ENCODE data around the gene STK35. TPM values are rescaled to one million over a fixed set of nuclear protein-coding genes. Genes with fewer than 3 reads are reported as not detected.

The STK35 gene
- 10 to 100 TPM; 15.6 to 20.3 (median 17.9) TPM for total RNA-seq

- WGBS, 2 donors = 1 to 2% methylated on average over 21 to 30 of the region's 32 CpGs
- no peaks in the 10 kb centered on the region for H3K27me3 ChIP-seq
- TF ChIP-seq CTCF (IDR thresholded peaks at IDR 0.05) (no peak), POLR2A (IDR thresholded peaks at IDR 0.05) (no peak)
- H3K4me3 ChIP-seq (replicated peaks in 1 of 3) = peak within 1 kb of the TSS; percentile 90 to 95 (median 94)
- H3K9me3 ChIP-seq = no peaks in the 10 kb centered on the region
- H3K4me1 ChIP-seq = peaks cover 27 to 28% of the 10 kb centered on the region in 2 donors
- no peaks in the 10 kb centered on the region for H3K36me3 ChIP-seq
- H3K27ac ChIP-seq = peak within 1 kb of the TSS; percentile 97 to 100 (median 100)
- intact Hi-C loops (cut with DNase I) = loop anchor here (10.0 kb wide), 1 partner anchor 136 kb away; no protein-coding TSS in a partner anchor
- peak; percentile 87 to 88 for DNase-seq
These were observed at the start of gene STK35 for GRCh38 chr20:2101057-2101864. Gene STK35, plus strand, starts transcription at chr20:2101827. Its CDS starts 55 bp downstream, at chr20:2101882.

DNA sequence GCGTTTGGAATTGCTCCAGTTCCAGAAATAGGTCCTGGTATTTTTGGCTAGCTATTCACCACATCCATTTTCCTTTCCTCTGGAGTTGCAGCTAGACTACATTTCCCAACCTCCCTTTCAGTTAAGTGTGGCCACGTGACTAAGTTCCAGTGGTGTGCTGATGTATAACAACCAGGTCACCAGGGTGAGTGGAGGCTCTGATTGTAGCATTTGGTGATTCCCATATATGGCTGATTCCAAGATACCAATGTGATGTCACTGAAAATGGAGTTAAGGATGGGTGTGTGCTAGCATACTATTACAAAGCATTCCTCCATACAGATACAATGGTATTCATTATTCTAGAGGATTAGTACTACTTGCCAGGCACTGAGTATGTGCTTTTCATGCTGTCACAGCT is 49.7 kb upstream of the STK35 start:
- Histone ChIP-seq H3K4me1 (no peaks in the 10 kb centered on the region), H3K4me3 (replicated peaks in 1 of 3) (no peak overlapping the region), H3K9me3 (no peaks in the 10 kb centered on the region), H3K36me3 (no peaks in the 10 kb centered on the region), H3K27me3 (no peaks in the 10 kb centered on the region), H3K27ac (no peak overlapping the region)
- DNase-seq = no peak
- intact Hi-C loops (cut with DNase I) = no loop called here
- no peak for TF ChIP-seq POLR2A (IDR thresholded peaks at IDR 0.05)
- TF ChIP-seq CTCF (IDR thresholded peaks at IDR 0.05) = no peak
- 50 to 62% methylated on average over 2 of the region's 2 CpGs for WGBS, 2 donors

- 60 to 75% methylated on average over 1 of the region's 1 CpG for WGBS, 2 donors
- Histone ChIP-seq H3K36me3 (no peaks in the 10 kb centered on the region), H3K4me1 (no peaks in the 10 kb centered on the region), H3K9me3 (no peaks in the 10 kb centered on the region), H3K27ac (no peak overlapping the region), H3K27me3 (no peaks in the 10 kb centered on the region), H3K4me3 (replicated peaks in 1 of 3) (no peak overlapping the region)
- no peak for TF ChIP-seq CTCF (IDR thresholded peaks at IDR 0.05)
- no peak for TF ChIP-seq POLR2A (IDR thresholded peaks at IDR 0.05)
- DNase-seq = no peak
- intact Hi-C loops (cut with DNase I) = no loop called here
These were observed 48.9 kb upstream of the STK35 start for GRCh38 chr20:2052741-2053140.

DNA sequence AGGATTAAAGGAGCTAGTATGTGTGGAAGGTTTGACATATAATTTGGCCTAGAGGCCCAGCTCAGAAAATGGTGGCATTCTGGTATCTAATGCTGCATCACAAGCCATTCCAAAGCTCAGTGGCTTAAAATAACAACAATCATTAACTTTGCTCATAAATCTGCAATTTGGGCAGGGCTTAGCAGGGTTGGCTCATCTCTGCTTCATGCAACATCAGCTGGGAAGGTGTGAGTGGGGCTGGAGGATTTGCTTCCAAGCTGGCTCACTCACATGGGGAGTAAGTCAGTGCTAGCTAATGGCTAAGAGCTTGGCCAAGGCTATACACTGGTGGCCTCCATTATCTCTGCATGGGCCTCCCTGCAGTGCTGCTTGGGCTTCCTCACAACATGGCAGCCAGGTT is 48.0 kb upstream of the STK35 start:
- no peak overlapping the region for H3K4me3 ChIP-seq (replicated peaks in 1 of 3)
- H3K4me1 ChIP-seq = no peaks in the 10 kb centered on the region
- H3K27me3 ChIP-seq = no peaks in the 10 kb centered on the region
- DNase-seq = no peak
- intact Hi-C loops (cut with DNase I) = no loop called here
- H3K36me3 ChIP-seq = no peaks in the 10 kb centered on the region
- TF ChIP-seq CTCF (IDR thresholded peaks at IDR 0.05) (no peak), POLR2A (IDR thresholded peaks at IDR 0.05) (no peak)
- H3K27ac ChIP-seq = no peak overlapping the region
- H3K9me3 ChIP-seq = no peaks in the 10 kb centered on the region

DNA sequence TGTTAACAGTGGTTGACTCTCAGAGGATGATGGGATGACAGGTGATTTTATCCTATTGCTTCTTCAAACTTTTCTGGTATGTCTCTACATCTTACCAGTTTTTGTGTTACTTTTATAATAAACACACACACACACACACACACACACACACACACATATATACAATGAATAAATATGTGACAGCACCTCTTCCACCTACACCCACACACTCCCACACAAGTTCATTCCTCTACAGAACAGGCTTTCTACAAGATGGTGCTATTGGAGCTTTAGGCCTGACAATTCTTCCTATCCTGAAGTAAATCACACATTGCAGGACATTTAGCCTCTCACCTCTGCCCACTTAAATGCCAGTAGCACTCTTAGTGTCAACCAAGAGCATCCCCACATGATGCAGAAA is 46.7 kb upstream of the STK35 start:
- no peaks in the 10 kb centered on the region for H3K27me3 ChIP-seq
- H3K4me3 ChIP-seq (replicated peaks in 1 of 3) = no peak overlapping the region
- DNase-seq = no peak
- H3K4me1 ChIP-seq = no peaks in the 10 kb centered on the region
- TF ChIP-seq POLR2A (IDR thresholded peaks at IDR 0.05) (no peak), CTCF (IDR thresholded peaks at IDR 0.05) (no peak)
- H3K27ac ChIP-seq = no peak overlapping the region
- intact Hi-C loops (cut with DNase I) = no loop called here
- H3K36me3 ChIP-seq = no peaks in the 10 kb centered on the region
- no peaks in the 10 kb centered on the region for H3K9me3 ChIP-seq
